Stimulated activated CD8-positive, alpha-beta memory T cell treated with anti-CD3 and anti-CD28 coated beads, Interleukin-7, amount 100 ng/mL, for 4 hours (primary cell): ENCODE measurements around the gene SCAPER.
A peak's percentile ranks its signal among the peaks of the same experiment; 100 is the strongest.

Source experiments
- DNase-seq, 2 donors: peaks; one replicate each; pipeline ENCODE4 v3.0.0-alpha.2; 2020; ENCODE audit warnings: low read depth in 2 of 2

Gene SCAPER

GRCh38 chr15:76338486-76339304, 566.4 kb downstream of the SCAPER start:
- DNase-seq = no peak

- no peak for DNase-seq
Observed at GRCh38 chr15:76337696-76338485, 567.2 kb downstream of the SCAPER start.

DNA sequence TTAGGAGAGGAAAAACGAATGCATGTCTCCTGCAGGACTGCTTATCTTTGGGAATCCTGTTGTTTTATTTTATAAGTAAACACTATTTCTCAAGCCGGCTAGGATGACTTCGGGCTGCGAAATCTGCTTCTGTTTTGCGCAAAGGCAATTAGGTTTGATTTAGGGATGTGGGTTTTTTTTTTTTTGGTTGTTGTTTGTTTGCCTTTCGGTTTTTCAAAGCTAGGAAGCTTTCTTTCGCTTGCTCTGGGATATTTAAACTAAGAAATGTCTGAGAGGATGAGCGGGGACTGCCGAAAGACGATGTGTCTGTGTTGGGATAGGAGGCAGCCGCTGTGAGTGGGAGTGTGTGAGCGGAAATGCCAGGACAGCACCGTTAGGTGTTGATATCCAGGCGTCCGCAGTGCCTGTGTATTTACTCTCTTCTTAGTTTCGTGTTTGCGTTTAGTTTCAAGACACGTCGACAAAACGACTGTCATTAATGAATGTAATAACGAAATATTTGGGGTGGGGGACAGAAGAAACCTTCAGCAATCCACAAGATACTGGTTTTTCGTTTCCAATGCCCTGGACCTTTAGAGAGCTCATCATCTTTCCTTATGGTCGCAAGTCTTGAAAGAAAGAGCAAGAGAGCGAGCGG, 568.0 kb downstream of the SCAPER start:
- no peak for DNase-seq

DNA sequence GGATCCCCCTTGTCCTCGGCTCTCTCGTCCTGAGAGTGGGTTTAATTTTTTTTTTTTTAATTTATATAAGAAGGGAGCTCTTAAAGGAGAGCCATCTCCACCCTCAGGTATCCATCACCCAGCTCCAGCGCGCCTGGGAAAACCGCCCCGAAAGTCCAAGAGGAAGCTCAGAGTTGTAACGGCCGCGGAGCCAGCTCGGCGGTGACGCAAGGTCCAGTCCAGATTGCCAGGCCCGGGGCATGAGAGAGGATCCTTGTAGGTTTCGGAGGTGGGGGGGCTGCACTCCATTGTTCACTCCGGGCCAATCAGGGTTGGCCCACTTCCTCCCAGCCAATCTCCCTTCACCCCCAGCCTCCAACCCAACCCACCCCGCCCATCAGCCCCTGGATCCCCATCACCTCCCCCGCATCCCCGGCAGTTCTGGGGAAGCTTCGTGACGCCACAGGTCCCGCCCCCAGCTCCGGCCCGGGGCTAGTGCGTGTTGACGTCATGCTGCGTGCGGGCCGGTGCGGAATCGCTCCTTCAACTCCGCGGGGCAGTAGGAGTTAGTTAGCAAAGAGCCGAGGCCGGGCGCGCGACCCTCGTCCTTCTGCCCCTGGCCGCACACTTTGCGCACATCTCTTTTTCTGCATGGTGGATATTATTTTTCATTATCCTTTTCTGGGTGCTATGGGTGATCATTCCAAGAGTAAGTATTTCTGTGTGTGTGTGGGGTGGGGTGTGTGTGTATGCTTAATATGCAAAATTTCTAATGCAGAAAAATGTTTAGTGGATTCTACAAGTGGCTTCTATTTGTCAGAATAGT, 568.7 kb downstream of the SCAPER start, which contains the start of gene ISL2:
ISL2 (plus strand) TSS at position 520 of the 805 bp plus-strand sequence; CDS start at position 631, 111 bp downstream.
- peak; percentile 46 to 53 for DNase-seq

- DNase-seq = no peak
Observed at GRCh38 chr15:76335307-76336253, 569.6 kb downstream of the SCAPER start.

DNA sequence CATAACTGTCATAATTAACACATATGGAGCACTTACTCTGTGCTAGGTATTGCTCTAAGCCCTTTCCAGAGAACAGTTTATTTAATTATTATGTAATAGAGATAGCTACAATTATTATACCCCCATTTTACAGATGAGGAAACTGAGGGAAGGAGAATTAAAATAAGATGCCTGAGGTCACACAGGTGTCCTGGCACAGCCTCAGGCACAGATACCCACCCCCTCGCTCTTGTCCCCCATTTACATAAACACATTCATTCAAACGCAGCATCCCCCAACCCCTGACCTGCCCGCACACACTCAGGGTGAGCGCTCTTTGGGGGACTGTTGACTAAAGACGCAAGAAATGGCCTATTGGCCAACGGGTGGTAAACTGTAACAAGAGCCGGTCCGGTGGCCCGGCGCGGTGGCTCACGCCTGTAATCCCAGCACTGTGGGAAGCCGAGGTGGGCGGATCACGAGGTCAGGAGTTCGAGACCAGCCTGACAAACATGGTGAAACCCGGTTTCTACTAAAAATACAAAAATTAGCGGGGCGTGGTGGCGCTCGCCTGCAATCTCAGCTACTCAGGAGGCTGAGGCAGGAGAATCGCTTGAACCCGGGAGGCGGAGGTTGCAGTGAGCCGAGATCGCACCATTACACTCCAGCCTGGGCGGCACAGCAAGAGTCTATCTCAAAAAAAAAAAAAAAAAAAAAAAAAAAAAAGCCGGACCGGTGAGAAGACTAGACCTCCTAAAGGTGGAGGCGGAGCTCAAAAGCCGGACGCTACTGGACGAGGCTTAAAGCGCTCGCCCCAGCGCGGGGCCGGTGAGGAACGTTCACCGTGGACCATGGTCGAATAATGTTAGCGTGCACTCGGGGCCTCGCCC, 570.5 kb downstream of the SCAPER start:
- DNase-seq = no peak

DNA sequence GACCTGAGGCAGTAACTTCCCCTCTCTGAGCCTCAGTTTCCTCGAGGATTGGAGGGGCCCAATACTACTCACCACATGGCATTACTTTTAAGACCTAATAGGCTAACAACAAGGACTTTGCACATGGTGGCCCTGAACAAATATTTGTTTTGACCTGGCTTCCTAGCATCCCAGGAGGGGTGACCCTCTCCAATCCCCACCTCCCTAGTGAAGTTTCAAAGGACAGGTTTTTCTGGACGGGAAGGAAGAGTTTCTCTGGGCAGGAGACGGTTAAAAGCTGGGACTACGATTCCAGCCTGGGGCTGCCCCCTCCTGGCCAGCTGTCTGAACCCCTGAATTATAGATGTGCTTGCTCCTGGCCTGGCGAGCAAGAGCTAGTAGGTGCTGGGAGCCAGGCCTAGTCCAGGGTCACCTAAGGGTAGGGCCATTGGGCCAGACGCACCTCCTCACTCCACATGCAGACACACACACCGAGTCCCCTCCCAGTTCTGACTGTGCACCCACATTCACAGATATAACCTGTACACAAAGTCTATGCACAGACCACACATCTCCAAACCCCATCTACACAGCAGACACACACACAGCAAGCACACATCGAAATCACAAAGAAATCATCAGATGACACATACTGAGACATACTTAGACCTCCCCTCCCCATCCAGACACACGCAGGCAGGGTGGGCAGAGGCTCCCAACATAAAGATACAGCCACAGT, 571.3 kb downstream of the SCAPER start:
- no peak for DNase-seq

GRCh38 chr15:76333309-76333708, 571.8 kb downstream of the SCAPER start:
- no peak for DNase-seq

GRCh38 chr15:76332796-76333195, 572.3 kb downstream of the SCAPER start:
- no peak for DNase-seq

DNA sequence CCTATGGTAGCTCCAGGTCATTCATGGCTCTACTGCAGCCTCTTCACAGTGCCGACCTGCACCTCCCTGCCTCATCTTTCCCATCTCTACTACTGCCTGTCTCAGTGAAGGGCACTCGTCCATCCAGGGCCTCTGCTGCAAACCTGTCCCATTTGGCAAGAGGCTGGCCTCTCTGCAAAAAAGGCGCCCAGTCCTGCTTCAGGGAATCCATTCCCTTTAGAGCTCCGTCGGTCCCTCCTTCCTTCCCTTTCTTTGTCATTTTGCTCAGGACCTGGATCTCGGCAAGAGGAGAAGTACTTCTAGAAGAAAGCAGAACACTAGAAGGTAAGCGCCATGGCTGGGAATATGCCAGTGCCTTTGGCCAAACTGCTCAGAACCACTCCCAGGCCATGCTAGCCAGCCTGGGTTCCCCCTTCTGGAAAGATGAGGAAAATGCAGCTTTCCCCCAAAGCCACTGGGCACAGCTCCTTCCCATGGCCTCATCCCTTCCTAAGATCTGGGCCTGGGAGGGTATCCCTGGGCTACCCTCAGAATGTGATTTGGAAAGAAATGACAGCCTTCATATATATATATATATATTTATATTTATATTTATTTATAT, 575.0 kb downstream of the SCAPER start:
- DNase-seq = no peak

DNA sequence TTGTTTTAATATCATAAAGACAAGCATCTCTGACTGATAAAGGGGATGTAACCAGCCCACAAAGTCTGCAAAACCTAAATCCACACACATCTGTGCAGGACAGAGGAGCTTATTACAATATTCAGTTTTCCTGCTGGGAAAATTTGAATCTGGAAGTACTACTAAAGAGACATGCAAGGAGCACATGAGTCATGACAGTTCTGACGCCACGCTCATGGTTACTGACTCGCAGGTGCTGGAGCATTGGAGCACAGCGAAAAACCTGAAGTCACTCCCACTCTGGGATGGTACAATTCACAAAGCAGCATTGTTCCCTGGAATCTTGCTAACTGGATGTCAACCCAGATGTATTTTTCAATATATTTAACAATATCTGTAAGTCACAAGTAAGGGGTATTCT, 576.2 kb downstream of the SCAPER start:
- DNase-seq = no peak

DNA sequence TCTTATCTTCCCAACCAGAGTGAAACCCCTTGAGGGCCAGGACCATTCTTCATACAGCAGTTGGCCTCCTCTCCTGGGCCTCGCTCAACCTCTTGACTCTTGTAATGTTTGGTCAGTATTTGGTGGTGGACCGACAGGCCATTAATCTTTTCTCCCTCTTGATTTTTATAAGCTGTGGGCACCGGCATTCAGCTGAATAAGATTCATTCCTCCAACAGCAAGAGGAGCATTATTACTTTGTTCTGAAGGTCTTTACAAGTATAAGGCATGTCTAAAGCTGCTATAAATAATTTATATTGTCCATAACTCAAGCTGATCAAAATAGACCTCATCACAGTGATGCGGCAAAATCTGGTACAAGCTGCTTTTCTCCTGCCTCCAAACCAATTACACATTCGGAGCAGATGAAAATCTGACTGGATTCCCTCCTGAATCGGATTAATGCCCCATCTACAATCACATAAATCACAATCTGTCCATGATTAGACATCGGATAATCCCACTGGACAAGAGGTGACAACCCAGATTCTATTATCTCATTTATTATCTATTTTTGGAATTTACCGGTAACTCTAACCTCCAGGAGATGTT, 576.9 kb downstream of the SCAPER start:
- no peak for DNase-seq

GRCh38 chr15:76327191-76328105, 577.7 kb downstream of the SCAPER start:
- DNase-seq = no peak

GRCh38 chr15:76325704-76326103, 579.4 kb downstream of the SCAPER start:
- DNase-seq = no peak

- DNase-seq = no peak
Observed at GRCh38 chr15:76324066-76324465, 581.1 kb downstream of the SCAPER start.

- no peak for DNase-seq
Observed at GRCh38 chr15:76321602-76322001, 583.5 kb downstream of the SCAPER start.

GRCh38 chr15:76321171-76321570, 584.0 kb downstream of the SCAPER start:
- DNase-seq = no peak
